H1 (cell line): ENCODE data around the gene DGKI. TPM values are rescaled to one million over a fixed set of nuclear protein-coding genes. Genes with fewer than 3 reads are reported as not detected.

Experiments
- CTCF ChIA-PET: fragments of 300-600 bp; sonication (Branson Sonifier 250); formaldehyde crosslinking; loops from one replicate; lab custom pipeline; 2021; ENCODE audit not compliant: partially characterized antibody; lab: Charles Lee
- POLR2A ChIA-PET: fragments of 300-600 bp; sonication (Branson Sonifier 250); formaldehyde crosslinking; loops from one replicate; lab custom pipeline; 2021; ENCODE audit warnings: inconsistent platforms; ENCODE audit not compliant: partially characterized antibody; lab: Charles Lee
- DNase-seq, 2 experiments: peaks; one replicate each; pipeline versions ENCODE4 v3.0.0 to v3.0.0-alpha.2; 2010 to 2022; ENCODE audit warnings: low spot score in 2 of 2, low read depth in 1 of 2, mixed read lengths in 1 of 2
- FAIRE-seq: peaks from 2 replicates; lab custom pipeline; 2011; peaks lifted over from hg19 to GRCh38; lab: Jason Lieb, UNC
- H2AFZ ChIP-seq: 2 replicates; pipeline ENCODE4 v1.8.1; 2012; ENCODE audit warnings: low read length, inconsistent platforms
- H2AK5ac ChIP-seq: 2 replicates; pipeline ENCODE4 v1.6.1; 2013; ENCODE audit warnings: low read depth, low read length
- H2BK120ac ChIP-seq: replicated peaks from 2 replicates; pipeline ENCODE3; 2013; ENCODE audit warnings: low read depth, low read length, inconsistent platforms
- H2BK12ac ChIP-seq: 2 replicates; pipeline ENCODE4 v1.6.1; 2013; ENCODE audit warnings: low read depth, low read length
- H2BK15ac ChIP-seq: 2 replicates; pipeline ENCODE4 v1.6.1; 2013; ENCODE audit warnings: low read length
- H2BK20ac ChIP-seq: 2 replicates; pipeline ENCODE4 v1.6.1; 2013; ENCODE audit warnings: low read length
- H2BK5ac ChIP-seq: 2 replicates; pipeline ENCODE4 v1.6.1; 2013; ENCODE audit warnings: low read depth, low read length
- H3K14ac ChIP-seq: 2 replicates; pipeline ENCODE4 v1.6.1; 2013; ENCODE audit warnings: inconsistent platforms; ENCODE audit not compliant: insufficient read length
- H3K18ac ChIP-seq: 2 replicates; pipeline ENCODE4 v1.6.1; 2013; ENCODE audit warnings: low read length; ENCODE audit errors: extremely low read depth
- H3K23ac ChIP-seq: 2 replicates; pipeline ENCODE4 v1.6.1; 2013; ENCODE audit warnings: inconsistent platforms; ENCODE audit not compliant: insufficient read length
- H3K23me2 ChIP-seq: 2 replicates; pipeline ENCODE4 v1.6.1; 2013; ENCODE audit warnings: low read depth, low read length
- H3K27ac ChIP-seq: 2 replicates; pipeline ENCODE4 v1.6.1; 2011; ENCODE audit warnings: low read depth, low read length, inconsistent platforms
- H3K27me3 ChIP-seq, 4 experiments: replicated peaks in 1 of 4; 1 replicate in 1 of 4; 2 replicates in 3 of 4; pipeline versions ENCODE4 v1.6.1 to v1.8.1; 2011 to 2013; ENCODE audit warnings: low read length in 3 of 4, mild to moderate bottlenecking in 3 of 4, inconsistent platforms in 2 of 4, mixed read lengths in 2 of 4, moderate library complexity in 1 of 4; ENCODE audit not compliant: control insufficient read depth in 3 of 4, insufficient read depth in 3 of 4; ENCODE audit errors: extremely low read depth in 1 of 4
- H3K36me3 ChIP-seq, 4 experiments: 2 replicates each; pipeline versions ENCODE4 v1.6.1 to v1.8.1; 2011 to 2013; ENCODE audit warnings: mild to moderate bottlenecking in 4 of 4, low read length in 3 of 4, moderate library complexity in 2 of 4, control low read depth in 1 of 4, inconsistent platforms in 1 of 4; ENCODE audit not compliant: insufficient read depth in 4 of 4, control insufficient read depth in 2 of 4
- H3K4ac ChIP-seq: replicated peaks from 2 replicates; pipeline ENCODE3; 2013; ENCODE audit warnings: low read length, low read depth, mixed read lengths, inconsistent platforms; ENCODE audit not compliant: insufficient read length
- H3K4me1 ChIP-seq, 4 experiments: replicated peaks in 1 of 4; 1 replicate in 1 of 4; 2 replicates in 3 of 4; pipeline versions ENCODE4 v1.6.1 to v1.8.1; 2011 to 2013; ENCODE audit warnings: low read length in 3 of 4, inconsistent platforms in 2 of 4, mixed read lengths in 1 of 4; ENCODE audit not compliant: insufficient read depth in 4 of 4, control insufficient read depth in 3 of 4
- H3K4me2 ChIP-seq, 2 experiments: 2 replicates each; pipeline versions ENCODE4 v1.6.1 to v1.8.1; 2011 to 2013; ENCODE audit warnings: low read depth in 2 of 2, low read length in 2 of 2, control low read depth in 1 of 2, inconsistent platforms in 1 of 2, mild to moderate bottlenecking in 1 of 2; ENCODE audit not compliant: insufficient read depth in 1 of 2
- H3K4me3 ChIP-seq, 4 experiments: fragments of 200-600, 300-600 bp in 1 of 4; sonication (generic), shearing (Covaris generic), sonication (Bioruptor Twin) in 1 of 4; 2 replicates each; pipeline versions ENCODE4 v1.5.1 to v1.8.1; 2011 to 2016; ENCODE audit warnings: low read length in 4 of 4, low read depth in 3 of 4, control low read depth in 2 of 4, inconsistent platforms in 2 of 4, mild to moderate bottlenecking in 2 of 4, mixed read lengths in 1 of 4, moderate library complexity in 1 of 4; ENCODE audit not compliant: insufficient read depth in 2 of 4; ENCODE audit errors: extremely low read depth in 1 of 4
- H3K56ac ChIP-seq: replicated peaks from 2 replicates; pipeline ENCODE3; 2013; ENCODE audit warnings: low read depth, mild to moderate bottlenecking, mixed read lengths, low read length, inconsistent platforms; ENCODE audit not compliant: insufficient read length
- H3K79me1 ChIP-seq: 2 replicates; pipeline ENCODE4 v1.6.1; 2013; ENCODE audit warnings: low read depth, low read length, control low read depth
- H3K79me2 ChIP-seq, 2 experiments: 2 replicates each; pipeline versions ENCODE4 v1.6.1 to v1.8.1; 2012 to 2013; ENCODE audit warnings: low read length in 2 of 2, mild to moderate bottlenecking in 2 of 2, inconsistent platforms in 1 of 2; ENCODE audit not compliant: insufficient read depth in 2 of 2, control insufficient read depth in 1 of 2
- H3K9ac ChIP-seq, 4 experiments: replicated peaks in 1 of 4; 1 replicate in 1 of 4; 2 replicates in 3 of 4; pipeline versions ENCODE4 v1.6.1 to v1.8.1; 2011 to 2013; ENCODE audit warnings: low read depth in 3 of 4, low read length in 3 of 4, control low read depth in 2 of 4, mild to moderate bottlenecking in 2 of 4, moderate library complexity in 2 of 4, inconsistent platforms in 1 of 4; ENCODE audit errors: extremely low read depth in 1 of 4
- H3K9me3 ChIP-seq, 2 experiments: 2 replicates each; pipeline versions ENCODE4 v1.6.1 to v1.8.1; 2012 to 2013; ENCODE audit warnings: mild to moderate bottlenecking in 2 of 2, moderate library complexity in 2 of 2, control low read depth in 1 of 2, inconsistent platforms in 1 of 2, low read depth in 1 of 2, low read length in 1 of 2, mixed read lengths in 1 of 2; ENCODE audit not compliant: insufficient read depth in 2 of 2
- H4K20me1 ChIP-seq, 2 experiments: replicated peaks in 1 of 2; 2 replicates each; pipeline versions ENCODE3 to v1.8.1; 2011 to 2013; ENCODE audit warnings: inconsistent platforms in 2 of 2, low read length in 2 of 2, mild to moderate bottlenecking in 1 of 2; ENCODE audit not compliant: insufficient read depth in 2 of 2, control insufficient read depth in 1 of 2
- H4K5ac ChIP-seq: 2 replicates; pipeline ENCODE4 v1.6.1; 2013; ENCODE audit warnings: low read length, low read depth, mixed read lengths, inconsistent platforms; ENCODE audit not compliant: insufficient read length
- H4K8ac ChIP-seq: 2 replicates; pipeline ENCODE4 v1.8.0; 2013; ENCODE audit warnings: mild to moderate bottlenecking, moderate library complexity, low read length, inconsistent platforms; ENCODE audit not compliant: insufficient read depth; ENCODE audit errors: extremely low read depth
- H4K91ac ChIP-seq: replicated peaks from 2 replicates; pipeline ENCODE3; 2013; ENCODE audit warnings: low read length, mixed read lengths, inconsistent platforms; ENCODE audit not compliant: insufficient read length
- BRCA1 ChIP-seq: IDR thresholded peaks from 2 replicates; pipeline ENCODE4 v1.6.1; 2012; ENCODE audit warnings: low read depth, low read length, improper control_type of control experiment
- CREB1 ChIP-seq: IDR thresholded peaks from 2 replicates; pipeline ENCODE4 v1.6.1; 2012; ENCODE audit warnings: inconsistent platforms
- EZH2 ChIP-seq: fragments of 200-600 bp; sonication (generic); IDR thresholded peaks from 2 replicates; pipeline ENCODE4 v1.7.1; 2012; ENCODE audit warnings: low read depth, mild to moderate bottlenecking, moderate library complexity, low read length, inconsistent platforms; ENCODE audit not compliant: severe bottlenecking
- GTF2F1 ChIP-seq: IDR thresholded peaks from 2 replicates; pipeline ENCODE4 v1.6.1; 2012; ENCODE audit warnings: low read depth, low read length, improper control_type of control experiment, borderline replicate concordance
- HDAC2 ChIP-seq, 2 experiments: fragments of 300-600 bp in 1 of 2; sonication (generic) in 1 of 2; IDR thresholded peaks; 2 replicates each; pipeline ENCODE4 v1.6.1; 2011 to 2012; ENCODE audit warnings: low read depth in 2 of 2, low read length in 2 of 2, mild to moderate bottlenecking in 2 of 2, moderate library complexity in 2 of 2, borderline replicate concordance in 1 of 2, inconsistent platforms in 1 of 2
- JUND ChIP-seq: IDR thresholded peaks from 2 replicates; pipeline ENCODE4 v1.6.1; 2011; ENCODE audit warnings: mild to moderate bottlenecking, improper control_type of control experiment, low read length
- KDM1A ChIP-seq: fragments of 200-600, 300-600 bp; sonication (generic); IDR thresholded peaks from 2 replicates; pipeline ENCODE4 v1.7.1; 2016; ENCODE audit warnings: mild to moderate bottlenecking, low read length, borderline replicate concordance
- SAP30 ChIP-seq: fragments of 300-600 bp; sonication (generic); IDR thresholded peaks from 2 replicates; pipeline ENCODE4 v1.7.1; 2012; ENCODE audit warnings: low read length, moderate library complexity, mild to moderate bottlenecking, inconsistent platforms; ENCODE audit not compliant: insufficient read depth, insufficient replicate concordance
- SIX5 ChIP-seq: IDR thresholded peaks from 2 replicates; pipeline ENCODE4 v1.6.1; 2011; ENCODE audit warnings: mild to moderate bottlenecking, low read depth, low read length
- TAF7 ChIP-seq: optimal IDR thresholded peaks from 2 replicates; pipeline ENCODE3; 2011; ENCODE audit warnings: low read depth, mild to moderate bottlenecking, inconsistent platforms, low read length, moderate library complexity, borderline replicate concordance
- WGBS, 2 experiments: shearing (Covaris generic) in 1 of 2; methylation state at CpG; one replicate each; pipeline versions ENCODE4 v1.1.6 to v1.1.7; 2013 to 2015; ENCODE audit warnings: low lambda C conversion rate in 2 of 2, mixed read lengths in 2 of 2, inconsistent platforms in 1 of 2, low coverage in 1 of 2, missing lambda C conversion rate in 1 of 2; ENCODE audit not compliant: insufficient replicate concordance in 2 of 2, insufficient coverage in 1 of 2, insufficient read length in 1 of 2; ENCODE audit errors: extremely low coverage in 1 of 2, missing lambda C conversion rate in 1 of 2; 5-methylcytosine and 5-hydroxymethylcytosine counted together
- polyA plus RNA-seq, 7 experiments: library from polyadenylated mRNA; depleted of rRNA in 3 of 7; stranded (reverse) in 5 of 7; unstranded in 2 of 7; fragments of >200 nt in 5 of 7; fragments of 200-250 nt in 2 of 7; gene quantifications; 1 replicate in 5 of 7; 2 replicates in 1 of 7; 4 replicates in 1 of 7; pipeline versions ENCODE4 v1.2.1 to v1.2.3, GENCODE V29; 2011 to 2013; ENCODE audit warnings: missing spikeins in 2 of 7, mixed read lengths in 2 of 7
- total RNA-seq: library from RNA; stranded (reverse); fragmentation: NEBNext Ultra II Directional; extraction: Animal tissue kit (Norgen Biotek cat#: 25700); gene quantifications from 2 replicates; pipeline ENCODE4 v1.2.1, GENCODE V29; 2021
- TF ChIP-seq, protein P1 (sequence below): IDR thresholded peaks from 2 replicates; pipeline ENCODE4 v1.6.1; 2012; ENCODE audit warnings: inconsistent platforms
- TF ChIP-seq, protein P2 (sequence below): IDR thresholded peaks from 2 replicates; pipeline ENCODE4 v1.6.1; 2012; ENCODE audit warnings: inconsistent platforms

The DGKI gene
- total and polyA plus RNA-seq, 2 of the 8 experiments (the other 6 are each of a cell fraction or from before 2014, with no cell fraction given): 0.20 to 0.71 TPM

DNA sequence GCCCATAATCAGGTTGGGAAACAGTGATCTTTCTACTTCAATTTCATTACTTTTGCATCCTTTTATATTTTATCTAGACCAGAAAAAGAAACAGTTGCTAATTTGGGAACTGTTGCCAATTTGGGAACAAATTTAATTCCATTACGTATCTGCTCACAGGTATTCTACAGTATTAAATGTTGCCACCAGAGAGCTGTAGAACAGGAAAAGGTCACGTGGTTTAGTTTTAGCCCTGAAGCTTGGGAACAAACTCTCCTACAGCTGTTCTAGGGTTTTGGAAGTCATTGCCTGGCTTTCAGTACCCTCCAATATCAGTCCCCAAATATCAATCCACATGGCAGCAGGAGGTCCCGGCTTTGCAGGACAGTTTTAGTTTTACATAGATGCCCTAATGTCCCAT, 172.7 kb downstream of the DGKI start:
- Histone ChIP-seq H3K56ac (no peak overlapping the region), H3K23ac (no peak overlapping the region), H3K4ac (no peak overlapping the region), H3K23me2 (no peaks in the 10 kb centered on the region; the same call in 1 of the 2 replicates), H3K9ac (no peak overlapping the region), H3K4me1 (peaks cover 0 to 15% (median 9%) of the 10 kb centered on the region in 4 experiments; a peak in 5 of 7 replicates), H2BK12ac (no peak overlapping the region), H3K4me2 (peak overlapping the region in 1 of 2 experiments; percentile 46; a peak in 1 of 4 replicates), H3K4me3 (no peak overlapping the region), H2AK5ac (no peak overlapping the region), H2BK5ac (no peak overlapping the region), H3K9me3 (no peaks in the 10 kb centered on the region), H3K36me3 (no peaks in the 10 kb centered on the region), H3K18ac (no peak overlapping the region), H3K79me2 (no peaks in the 10 kb centered on the region), H4K91ac (no peak overlapping the region), H3K14ac (no peak overlapping the region), H4K8ac (no peak overlapping the region), H3K79me1 (no peaks in the 10 kb centered on the region), H2BK15ac (no peak overlapping the region), H4K20me1 (no peaks in the 10 kb centered on the region), H2BK120ac (no peak overlapping the region), H2AFZ (no peak overlapping the region), H2BK20ac (peak overlapping the region; percentile 50; the same call in 1 of the 2 replicates), H3K27ac (no peak overlapping the region), H4K5ac (no peak overlapping the region), H3K27me3 (no peaks in the 10 kb centered on the region)
- POLR2A ChIA-PET: no interaction called here
- FAIRE-seq: no peak
- CTCF ChIA-PET: interaction anchor here (0.6 to 3.2 kb wide), 3 partner anchors 18 to 119 kb away, joined by 3 to 19 read pairs (median 4); no protein-coding TSS in a partner anchor
- WGBS, 2 experiments: 74% methylated on average over 3 of the region's 3 CpGs; no CpG with 5 or more reads in 1 of the 2 experiments
- no peak for DNase-seq
- TF ChIP-seq GTF2F1: no peak
- TF ChIP-seq SAP30: no peak
- TF ChIP-seq, protein P1, sequence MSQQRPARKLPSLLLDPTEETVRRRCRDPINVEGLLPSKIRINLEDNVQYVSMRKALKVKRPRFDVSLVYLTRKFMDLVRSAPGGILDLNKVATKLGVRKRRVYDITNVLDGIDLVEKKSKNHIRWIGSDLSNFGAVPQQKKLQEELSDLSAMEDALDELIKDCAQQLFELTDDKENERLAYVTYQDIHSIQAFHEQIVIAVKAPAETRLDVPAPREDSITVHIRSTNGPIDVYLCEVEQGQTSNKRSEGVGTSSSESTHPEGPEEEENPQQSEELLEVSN: no peak
- no peak for TF ChIP-seq HDAC2 (IDR thresholded peaks at IDR 0.05; ENCODE audit: borderline replicate concordance in 1 of 2, low read depth in 2 of 2, low read length in 2 of 2)
- no peak for TF ChIP-seq CREB1
- TF ChIP-seq JUND: no peak
- no peak for TF ChIP-seq EZH2
- no peak for TF ChIP-seq TAF7
- TF ChIP-seq SIX5: no peak
- TF ChIP-seq BRCA1: no peak
- TF ChIP-seq, protein P2, sequence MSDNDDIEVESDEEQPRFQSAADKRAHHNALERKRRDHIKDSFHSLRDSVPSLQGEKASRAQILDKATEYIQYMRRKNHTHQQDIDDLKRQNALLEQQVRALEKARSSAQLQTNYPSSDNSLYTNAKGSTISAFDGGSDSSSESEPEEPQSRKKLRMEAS: no peak
- TF ChIP-seq KDM1A: no peak
